Iris pigment epithelial cell (primary cell): Measurements from ENCODE around the gene ANKRD55.
"Not testable (repeated sequence)": the region's sequence is repeated elsewhere in the genome, so short reads cannot be mapped to it uniquely, and the experiment has no call there.

Source experiments
- DNase-seq: peaks from one replicate; pipeline ENCODE4 v3.0.0-alpha.2; 2011; ENCODE audit warnings: low read depth

Gene ANKRD55

DNA sequence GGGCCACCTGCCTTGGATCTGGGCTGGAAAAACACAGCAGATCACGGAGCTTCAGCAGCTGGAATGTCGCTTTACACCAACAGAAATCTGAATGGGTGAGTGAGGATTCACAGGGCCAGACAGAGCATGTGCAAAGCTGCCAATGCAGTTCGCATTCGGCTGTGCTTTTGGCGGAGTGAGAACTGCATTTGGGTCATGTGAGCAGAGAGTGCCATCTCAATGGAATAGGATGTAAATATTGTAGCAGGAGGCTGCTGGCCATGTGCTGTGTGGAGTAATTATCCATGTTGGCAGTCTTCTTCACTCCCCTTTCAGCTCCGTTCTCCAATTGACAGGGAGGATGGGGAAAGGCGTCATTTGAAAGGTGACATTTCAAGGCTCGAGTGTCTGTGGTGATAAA is at the start of gene ANKRD55:
ANKRD55 (minus strand) TSS at position 101 of the 400 bp plus-strand sequence. CDS start 417 bp downstream, outside the sequence.
- DNase-seq: no peak

DNA sequence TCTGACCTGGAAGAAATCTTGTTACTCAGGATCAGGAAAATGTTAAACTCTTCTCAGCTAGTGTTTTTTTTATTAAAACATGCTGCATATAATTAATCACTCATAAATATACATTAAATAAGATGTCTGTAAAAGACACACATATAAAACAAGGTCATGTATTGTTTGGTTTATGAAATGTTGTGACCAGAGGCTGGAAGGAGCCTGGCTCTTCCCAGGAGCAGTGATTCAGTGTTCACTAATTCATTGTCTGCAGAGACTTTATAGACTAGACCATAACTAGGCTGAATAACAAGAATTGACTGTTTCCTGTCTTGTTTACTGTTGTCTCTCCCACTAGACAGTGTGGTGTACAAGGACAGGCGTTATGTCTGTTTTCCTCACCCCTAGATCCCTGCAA is 49.1 kb upstream of the ANKRD55 start:
- peak; percentile 29 for DNase-seq

DNA sequence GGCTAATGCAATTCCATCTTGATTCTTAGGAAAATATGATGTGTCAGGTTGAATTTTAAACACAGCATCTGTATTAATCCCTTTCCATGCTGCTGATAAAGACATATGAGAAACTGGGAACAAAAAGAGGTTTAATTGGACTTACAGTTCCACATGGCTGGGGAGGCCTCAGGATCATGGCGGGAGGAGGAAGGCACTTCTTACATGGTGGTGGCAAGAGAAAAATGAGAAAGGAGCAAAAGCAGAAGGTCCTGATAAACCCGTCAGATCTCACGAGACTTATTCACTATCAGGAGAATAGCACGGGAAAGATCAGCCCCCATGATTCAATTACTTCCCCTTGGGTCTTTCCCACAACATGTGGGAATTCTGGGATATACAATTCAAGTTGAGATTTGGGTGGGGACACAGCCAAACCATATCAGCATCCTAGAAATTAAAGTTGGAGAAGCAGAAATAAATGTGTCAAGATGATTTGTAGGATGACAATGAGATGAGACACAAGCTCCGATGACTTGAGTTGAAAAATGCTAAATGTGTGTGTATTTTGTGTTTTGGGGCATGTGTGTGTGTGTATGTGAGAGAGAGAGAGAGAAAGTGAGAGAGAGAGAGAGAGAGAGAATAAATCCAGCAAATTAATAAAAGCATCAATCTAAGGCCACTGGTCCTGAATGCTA is 48.5 kb upstream of the ANKRD55 start:
- DNase-seq: no peak

DNA sequence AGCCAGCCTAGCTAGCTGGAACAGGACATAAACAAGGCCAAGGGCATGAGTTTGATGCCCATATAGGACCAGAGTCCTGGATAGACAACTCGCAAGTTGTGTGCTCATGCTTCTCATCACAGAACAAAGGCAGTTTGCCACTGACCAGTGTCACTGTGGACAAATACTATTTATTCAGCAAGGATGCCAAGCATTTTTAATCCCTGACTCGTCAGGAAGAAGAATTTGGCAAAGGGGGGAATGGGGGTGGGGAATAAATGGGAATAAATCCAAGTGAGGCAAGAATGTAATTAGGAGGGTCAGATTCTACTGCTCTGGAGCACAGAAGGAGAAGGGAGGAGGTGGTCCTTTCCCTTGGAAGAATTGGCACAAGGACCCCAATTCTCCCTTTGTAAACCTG is 46.8 kb upstream of the ANKRD55 start:
- DNase-seq: peak; percentile 63

DNA sequence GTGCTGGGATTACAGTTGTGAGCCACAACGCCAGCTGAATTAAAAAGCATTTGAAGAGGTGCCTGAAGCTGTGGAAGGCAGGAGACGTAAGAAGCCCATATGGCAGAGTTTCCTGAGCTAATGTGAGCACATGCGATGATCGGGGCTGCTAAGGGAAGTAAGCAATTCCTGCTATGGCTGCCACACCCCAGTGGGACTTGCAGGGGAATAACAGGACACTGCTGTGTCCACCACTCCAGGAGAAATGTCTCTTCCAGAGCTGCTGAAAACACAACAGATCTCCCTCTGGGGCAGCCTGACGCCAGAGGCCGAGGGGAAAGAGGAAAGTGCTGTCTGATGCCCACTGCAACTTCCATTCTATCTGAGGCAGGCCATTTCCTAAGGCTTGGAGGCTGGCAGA is 46.2 kb upstream of the ANKRD55 start:
- no peak for DNase-seq

DNA sequence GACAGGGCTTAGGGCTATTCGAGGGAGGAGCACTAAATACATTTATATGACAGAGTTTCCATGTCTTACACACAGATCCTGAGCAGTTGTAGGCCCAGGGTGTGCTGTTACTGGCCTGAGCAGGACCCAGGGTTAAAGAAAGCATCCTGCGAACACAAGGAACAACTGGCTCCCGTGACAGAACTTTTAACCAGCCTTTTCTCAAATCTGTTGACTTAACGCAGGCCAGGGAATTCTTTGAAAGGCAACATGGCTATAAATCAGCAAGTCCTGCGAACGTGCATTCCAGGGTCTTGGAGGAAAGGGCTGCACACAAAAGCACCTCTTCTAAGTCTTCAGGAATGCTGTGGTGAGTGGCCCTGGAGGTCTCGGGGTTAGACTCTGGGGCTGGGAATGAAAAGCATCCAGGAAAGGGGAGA is 45.2 kb upstream of the ANKRD55 start:
- DNase-seq: peak; percentile 77

DNA sequence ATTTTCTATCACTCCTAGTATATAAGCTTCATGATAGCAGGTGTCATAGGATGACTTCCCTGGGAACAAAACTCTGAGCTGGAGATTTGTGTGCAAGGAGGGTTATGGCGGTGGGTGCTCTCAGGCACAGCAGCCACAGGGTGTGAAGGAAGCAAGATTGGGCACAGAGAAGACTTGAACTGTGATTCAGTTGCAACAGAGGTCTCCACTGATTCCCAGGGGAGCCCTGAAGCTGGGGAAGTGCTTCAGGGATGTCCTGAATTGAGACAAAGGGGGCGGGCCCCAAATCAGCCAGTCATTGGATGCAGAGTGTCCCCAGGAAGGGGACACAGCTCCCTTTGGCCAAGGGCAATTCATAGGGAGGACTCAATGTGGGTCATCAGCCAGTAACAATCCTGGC is 44.4 kb upstream of the ANKRD55 start:
- DNase-seq: no peak

DNA sequence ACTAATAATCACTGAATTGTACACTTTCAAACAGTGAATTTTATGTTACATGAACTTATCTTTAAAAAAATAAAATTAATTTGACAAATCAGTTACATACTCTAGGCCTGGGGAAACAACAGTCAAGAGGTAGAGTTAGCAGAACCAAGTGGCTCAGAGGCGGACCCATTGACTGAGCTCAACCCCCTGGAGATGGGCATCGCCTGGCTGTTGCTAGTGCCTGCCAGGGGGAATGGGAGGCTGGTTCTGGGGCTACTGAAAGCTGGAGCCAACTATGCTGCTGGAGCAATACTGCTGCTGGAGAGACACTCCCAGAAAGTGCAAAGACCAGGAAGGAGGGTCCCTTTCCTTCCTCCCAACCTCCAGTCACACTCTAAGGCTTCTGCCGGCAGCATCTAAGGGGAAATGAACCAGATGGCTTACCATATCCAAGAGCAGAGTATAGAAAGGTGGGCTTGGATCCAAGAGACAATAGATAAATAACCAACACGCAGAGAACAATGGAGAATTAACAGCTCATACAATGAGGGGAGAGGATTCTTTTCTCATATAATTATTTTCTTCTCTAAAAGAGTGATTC is 40.3 kb upstream of the ANKRD55 start:
- DNase-seq: no peak

DNA sequence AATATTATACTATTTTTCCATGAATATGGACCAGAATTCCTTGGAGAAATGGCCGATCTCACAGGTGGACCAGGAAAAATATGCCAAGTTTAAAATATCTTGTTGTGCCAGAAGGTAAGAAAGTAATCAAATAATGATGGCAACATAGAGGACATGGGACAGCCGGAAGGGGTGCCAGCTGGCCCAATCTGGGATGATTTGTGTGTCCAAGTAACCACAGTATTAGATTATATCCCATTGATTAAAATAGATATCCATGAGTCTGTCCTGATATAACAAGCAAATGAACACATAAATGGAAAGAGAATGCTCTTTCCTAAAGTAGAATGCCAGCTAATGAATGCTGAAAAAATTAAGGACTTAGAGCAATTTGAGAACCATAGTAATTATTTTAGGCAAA is 39.6 kb upstream of the ANKRD55 start:
- DNase-seq: no peak

DNA sequence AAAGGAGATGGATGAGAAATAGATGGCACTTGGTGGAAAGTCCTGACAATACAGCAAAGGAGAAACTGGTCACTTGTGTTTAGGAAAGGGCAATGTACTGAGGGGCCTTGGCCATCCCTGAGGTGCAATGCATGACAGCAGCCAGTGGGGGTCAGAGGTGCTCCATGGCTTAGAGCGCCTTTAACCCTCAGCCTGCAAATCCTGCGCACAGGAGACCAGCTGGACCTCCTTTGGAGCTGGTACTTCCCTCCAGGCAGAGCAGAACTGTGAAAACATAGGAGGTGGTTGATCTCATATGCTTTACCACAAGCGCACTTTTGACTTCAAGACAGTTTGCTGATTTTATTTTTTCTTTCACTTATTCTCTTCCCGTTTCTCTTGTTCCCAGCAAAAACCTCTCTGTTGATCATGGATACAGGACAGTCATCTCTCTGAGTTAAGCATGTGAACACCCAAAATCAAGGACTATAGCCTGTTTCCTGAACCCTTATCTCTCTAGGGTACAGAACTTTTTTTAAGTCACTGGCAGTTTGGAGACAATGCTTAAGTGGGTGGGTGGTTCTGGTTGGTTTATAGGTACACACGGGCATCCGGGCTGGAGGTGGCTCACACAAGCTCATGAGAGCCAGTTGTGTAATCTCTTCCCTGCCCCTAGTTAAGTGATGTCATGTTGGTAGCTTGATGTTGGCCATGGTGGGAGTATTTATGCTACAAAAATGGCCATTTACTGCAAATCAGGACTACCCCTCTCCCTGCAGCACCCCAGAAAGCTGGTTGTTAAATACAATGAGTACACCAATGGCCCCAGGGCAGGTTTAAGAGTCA is 37.6 kb upstream of the ANKRD55 start:
- peak; percentile 83 for DNase-seq

DNA sequence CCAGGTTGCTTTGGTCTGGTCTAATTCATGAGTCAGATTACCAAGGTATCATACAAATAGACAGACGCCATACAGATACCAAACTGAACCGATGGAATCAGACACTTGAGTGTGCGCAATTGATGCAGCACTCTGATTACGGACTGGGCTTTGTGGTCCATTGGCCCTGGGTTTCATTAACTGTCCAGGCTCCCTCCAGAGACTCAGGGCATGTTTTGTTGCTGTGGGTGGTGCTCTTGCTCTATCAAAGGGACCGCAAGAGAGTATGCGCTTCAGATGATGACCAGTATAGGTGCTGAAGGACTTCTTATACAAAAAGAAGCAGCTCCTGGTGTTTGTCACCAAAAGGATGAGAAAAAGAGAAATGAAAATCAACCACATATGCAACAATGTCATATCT is 36.9 kb upstream of the ANKRD55 start:
- no peak for DNase-seq

DNA sequence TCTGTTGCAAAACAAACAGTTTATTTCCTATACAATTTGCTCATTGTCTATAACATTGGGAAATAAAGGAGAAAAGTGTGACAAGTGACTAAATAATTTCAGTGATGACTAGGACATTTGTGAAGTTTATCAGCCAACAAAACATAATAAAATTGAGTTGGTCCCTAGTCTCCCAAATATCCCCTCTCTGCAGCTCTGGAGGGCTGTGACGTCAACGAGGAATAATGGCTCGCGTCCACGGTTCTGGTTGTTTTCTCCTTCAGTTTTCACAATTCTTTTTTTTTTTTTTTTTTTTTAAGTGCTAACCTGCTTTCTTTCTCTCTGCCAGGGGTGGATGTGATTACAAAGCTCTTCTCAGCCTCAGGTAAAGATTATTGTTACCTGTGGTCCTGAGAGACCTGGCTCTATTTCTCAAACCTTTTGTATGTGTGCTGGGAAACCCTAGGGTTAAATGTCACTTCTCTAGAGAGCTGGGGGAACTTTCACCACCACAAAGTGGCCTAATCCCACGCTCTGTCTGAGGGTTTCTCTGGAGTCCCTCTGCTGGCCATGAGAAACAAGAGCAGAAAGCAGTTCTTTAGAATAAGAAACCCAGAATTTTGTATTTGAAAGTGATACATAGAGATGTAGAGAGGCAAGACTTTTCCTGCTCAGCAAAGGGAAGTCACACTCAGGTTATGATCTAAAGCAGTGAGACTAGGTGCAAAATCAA is 36.2 kb upstream of the ANKRD55 start:
- DNase-seq: peak; percentile 74

DNA sequence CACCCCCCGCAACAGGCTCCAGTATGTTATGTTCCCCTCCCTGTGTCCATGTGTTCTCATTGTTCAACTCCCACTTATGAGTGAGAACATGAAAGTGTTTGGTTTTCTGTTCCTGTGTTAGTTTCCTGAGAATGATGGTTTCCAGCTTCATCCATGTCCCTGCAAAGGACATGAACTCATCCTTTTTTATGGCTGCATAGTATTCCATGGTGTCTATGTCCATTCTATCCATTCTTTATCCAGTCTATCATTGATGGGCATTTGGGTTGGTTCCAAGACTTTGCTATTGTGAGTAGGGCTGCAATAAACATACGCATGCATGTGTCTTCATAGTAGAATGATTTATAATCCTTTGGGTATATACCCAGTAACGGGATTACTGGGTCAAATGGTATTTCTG is 35.6 kb upstream of the ANKRD55 start:
- not testable (repeated sequence) for DNase-seq

DNA sequence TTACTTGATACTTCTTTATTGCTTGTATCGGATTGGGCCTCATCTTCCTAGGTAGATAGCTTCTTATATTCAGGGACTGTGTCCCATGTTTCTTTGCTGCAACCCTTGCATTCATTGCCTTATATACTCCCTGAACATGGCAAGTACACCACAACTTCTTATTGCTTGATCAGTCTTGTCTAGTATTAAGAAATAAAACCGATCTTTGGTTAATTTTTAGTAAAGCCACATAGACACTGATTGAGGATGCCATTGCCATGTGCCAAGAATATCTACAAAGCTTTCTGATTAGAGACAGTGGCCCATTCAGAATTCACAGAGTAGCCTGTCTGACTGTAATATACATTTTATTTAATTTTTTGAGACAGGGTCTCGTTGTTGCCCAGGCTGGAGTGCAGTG is 34.7 kb upstream of the ANKRD55 start:
- no peak for DNase-seq

DNA sequence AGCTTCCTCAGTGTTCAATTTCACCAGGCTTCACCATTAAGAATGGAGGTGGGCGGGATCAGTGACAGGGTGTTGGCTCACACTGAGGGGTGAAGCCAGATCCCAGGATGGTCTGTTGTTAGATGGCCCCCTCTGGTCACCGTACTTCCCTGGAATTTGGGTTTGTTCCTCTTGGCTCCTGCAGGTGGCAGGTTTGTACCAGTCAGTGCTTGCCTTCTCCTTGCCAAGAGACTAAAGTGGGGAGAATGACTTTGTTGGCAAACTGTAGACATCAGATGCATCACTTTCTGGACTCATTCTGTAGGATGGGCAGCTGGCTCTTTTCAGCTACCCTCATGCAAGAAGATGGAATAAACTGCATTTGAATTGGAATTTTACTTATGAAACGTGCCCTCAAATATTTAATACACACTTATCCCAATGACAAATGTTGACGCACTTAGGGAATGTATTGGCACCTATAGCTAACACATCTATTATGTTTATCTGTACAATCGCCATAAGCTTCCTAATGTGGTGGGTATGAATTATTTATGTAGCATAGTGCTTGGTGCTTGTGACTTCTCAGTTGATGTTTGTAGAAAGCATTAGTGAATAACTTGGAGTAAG is 31.4 kb upstream of the ANKRD55 start:
- DNase-seq: peak; percentile 42

DNA sequence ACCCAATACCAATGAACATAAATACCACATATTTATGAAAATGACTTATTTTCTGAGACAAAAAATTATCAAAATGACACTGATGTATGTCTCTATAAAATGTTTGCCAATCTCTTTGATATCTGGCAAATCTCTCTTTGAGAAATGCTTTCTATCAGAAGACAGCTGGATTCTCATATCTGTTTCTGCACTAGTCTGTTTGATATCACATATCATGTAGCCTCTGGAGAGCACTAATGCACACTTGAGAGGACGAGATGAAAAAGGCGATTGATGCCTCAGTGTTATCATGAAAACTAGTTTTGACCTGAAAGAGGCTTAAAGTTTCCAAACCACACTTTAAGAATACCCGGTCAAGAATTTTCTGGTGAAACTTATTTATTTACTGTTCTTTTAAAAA is 29.1 kb upstream of the ANKRD55 start:
- DNase-seq: no peak

DNA sequence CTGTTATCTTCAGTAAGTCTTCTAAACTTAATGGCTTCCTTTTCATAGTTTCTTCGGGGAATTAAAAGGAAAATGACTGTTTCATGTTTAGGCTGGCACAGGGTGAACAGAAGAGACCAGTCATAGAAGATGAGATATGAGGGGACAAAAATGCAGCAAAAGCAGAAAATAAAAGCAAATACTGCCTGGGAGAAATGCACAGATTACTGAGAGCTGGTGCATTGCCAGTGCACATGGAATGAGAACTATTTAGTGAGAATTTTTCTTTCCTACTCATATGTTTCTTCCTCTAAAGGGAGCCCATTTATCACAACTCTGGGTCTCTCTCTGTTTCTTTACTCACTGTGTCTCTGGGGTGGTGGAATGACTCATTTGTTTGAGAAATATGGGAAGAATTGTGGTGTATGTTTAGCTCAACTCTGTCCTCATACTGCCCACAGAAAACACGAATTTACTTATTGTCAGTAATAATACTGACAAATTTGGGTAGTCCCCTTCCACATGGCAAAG is 25.9 kb upstream of the ANKRD55 start:
- DNase-seq: peak; percentile 97

DNA sequence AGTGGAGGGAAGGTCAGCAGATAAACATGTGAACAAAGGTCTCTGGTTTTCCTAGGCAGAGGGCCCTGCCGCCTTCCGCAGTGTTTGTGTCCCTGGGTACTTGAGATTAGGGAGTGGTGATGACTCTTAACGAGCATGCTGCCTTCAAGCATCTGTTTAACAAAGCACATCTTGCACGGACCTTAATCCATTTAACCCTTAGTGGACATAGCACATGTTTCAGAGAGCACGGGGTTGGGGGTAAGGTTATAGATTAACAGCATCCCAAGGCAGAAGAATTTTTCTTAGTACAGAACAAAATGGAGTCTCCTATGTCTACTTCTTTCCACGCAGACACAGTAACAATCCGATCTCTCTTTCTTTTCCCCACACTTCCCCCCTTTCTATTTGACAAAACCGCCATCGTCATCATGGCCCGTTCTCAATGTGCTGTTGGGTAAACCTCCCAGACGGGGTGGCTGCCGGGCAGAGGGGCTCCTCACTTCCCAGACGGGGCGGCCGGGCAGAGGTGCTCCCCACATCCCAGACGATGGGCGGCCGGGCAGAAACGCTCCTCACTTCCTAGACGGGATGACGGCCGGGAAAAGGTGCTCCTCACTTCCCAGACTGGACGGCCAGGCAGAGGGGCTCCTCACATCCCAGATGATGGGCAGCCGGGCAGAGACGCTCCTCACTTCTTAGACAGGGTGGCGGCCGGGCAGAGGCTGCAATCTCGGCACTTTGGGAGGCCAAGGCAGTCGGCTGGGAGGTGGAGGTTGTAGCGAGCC is 24.8 kb upstream of the ANKRD55 start:
- DNase-seq: not testable (repeated sequence)

DNA sequence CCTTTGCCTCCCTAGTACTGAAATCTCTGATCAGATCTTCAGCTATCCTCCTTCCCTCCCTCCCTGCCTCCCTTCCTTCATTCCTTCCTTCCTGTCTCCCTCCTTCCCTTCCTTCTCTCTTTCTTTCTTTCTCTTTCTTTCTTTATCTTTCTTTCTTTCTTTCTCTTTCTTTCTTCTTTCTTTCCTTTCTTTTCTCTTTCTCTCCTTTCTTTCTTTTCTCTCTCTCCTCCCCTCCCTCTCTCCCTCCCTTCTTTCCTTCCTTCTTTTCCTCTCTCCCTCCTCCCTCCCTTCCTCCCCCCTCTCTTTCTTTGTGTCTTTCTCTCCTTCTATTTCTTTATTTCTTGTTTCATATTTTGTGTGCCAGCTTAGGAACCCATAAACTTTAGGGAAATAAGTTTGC is 23.9 kb upstream of the ANKRD55 start:
- no peak for DNase-seq

DNA sequence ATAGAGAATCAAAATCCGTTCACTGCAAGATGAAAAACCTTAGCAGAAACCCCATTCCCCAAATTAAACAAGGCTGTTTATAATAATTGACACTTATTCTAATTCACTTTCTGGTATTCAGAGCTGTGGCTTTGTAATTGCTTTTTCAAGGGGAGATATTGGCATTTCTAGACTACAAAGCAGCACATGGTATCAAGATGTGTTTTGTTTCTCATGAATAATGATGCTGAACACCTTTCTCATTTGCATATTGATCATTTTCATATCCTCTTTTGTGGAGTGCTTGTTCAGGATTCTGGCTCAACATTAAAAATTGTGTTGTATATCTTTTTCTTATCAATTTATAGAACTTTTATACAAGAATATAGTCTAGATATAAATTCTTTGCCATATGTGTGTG is 22.4 kb upstream of the ANKRD55 start:
- DNase-seq: no peak

DNA sequence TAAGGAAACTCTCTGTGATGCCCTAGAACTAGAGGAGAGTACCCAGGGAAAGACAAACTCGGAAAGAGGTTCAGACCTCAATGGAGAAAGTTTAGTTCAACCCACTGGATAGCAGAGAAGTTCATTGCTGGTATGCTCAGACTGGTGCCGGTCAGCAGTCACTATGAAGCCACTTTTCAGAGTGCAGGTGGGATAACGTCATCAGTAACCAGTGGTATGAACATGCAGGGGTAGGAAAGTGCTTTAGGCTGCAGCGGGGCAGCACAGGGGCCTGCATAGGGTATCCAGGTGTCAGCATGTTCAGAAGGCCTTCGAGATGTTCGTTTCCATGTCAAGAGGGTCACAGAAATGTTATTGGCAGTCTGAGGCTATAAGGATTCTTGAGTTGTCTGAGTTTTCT is 20.8 kb upstream of the ANKRD55 start:
- no peak for DNase-seq
